Left ventricle myocardium superior (tissue), 1 donor: ENCODE measurements around the gene CCR1. TPM values are rescaled to one million over a fixed set of nuclear protein-coding genes. Genes with fewer than 3 reads are reported as not detected.
A peak's percentile ranks its signal among the peaks of the same experiment; 100 is the strongest.

ENCODE experiments used
- ATAC-seq: fragments of 200-7000 bp; cut with Tn5 transposase; one replicate; pipeline ENCODE4 v1.9.1; 2020; ENCODE audit warnings: mild to moderate bottlenecking, moderate library complexity
- DNase-seq: peaks from one replicate; pipeline ENCODE4 v3.0.0-alpha.2; 2020
- intact Hi-C: fragments of 100-400 bp; cut with micrococcal nuclease; formaldehyde crosslinking; loops from one replicate; pipeline ENCODE4 v1.11.0; 2022
- long read RNA-seq: library from polyadenylated mRNA; unstranded; transcript quantifications from one replicate; pipeline ENCODE4 v2.0.0, GENCODE V29; 2021
- total RNA-seq: library from RNA; stranded (reverse); fragmentation: NEBNext Ultra II Directional; extraction: Animal tissue kit (Norgen Biotek cat#: 25700); gene quantifications from one replicate; pipeline ENCODE4 v1.2.1, GENCODE V29; 2021
- donor health status: DM: no; HTN: yes; CAD: no; lungs with severe emphysema.

Gene CCR1
- total RNA-seq = 2.4 TPM
- long read RNA-seq, partial matches to known transcripts = 0 of 1 reads
- long read RNA-seq, other reads (novel, unspliced or antisense) = 0 of 1 reads

DNA sequence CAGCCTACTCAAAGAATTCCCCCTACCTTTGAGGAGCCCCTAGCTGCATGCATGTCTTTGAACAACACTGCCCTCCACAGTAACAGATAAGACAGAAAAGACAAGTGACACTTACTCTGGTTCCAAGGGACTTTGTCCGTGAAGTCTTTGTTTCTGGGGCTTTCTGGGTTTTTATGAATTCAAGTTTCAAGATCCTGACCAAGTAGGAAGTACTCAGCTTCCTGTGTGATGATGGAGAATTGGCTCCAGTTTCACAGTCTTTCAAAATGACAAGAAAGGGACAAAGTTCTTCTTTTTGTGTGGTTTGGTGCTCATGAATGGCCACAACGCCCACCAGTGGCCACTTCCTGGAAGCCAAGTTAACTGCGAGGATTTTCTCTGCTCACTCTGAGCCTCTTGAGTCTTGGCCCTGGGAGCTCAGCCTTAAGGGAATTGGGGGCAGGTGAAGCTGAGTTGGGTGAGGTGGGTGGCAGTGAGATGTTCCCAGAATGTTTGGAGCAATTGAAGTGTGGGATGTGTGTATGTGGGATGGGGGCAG is at the start of gene CCR1:
Gene CCR1 (minus strand): TSS at position 147 of the 538 bp plus-strand sequence. CDS start 4,000 bp downstream, outside the sequence.
- ATAC-seq (peak; percentile 61), DNase-seq (peak; percentile 70)
- intact Hi-C loops = no loop called here

DNA sequence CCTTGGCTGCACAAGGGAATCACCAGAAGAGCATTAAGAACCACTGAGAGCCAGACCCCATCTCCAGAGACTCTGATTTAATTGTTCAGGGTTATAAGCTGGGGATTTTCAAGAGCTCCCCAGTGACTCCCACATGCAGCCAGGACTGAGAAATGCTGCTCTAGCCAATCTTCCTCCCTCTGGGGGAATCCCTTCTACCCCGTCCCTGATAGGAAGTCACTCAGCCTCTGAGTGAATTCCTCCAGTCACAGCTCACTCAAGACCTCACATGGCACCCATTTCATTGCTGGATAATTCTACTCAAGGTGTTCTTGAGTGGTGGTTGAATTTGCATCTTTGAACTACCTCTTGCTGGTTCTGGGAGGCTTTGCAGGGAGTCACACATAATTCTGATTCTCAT is 44.9 kb upstream of the CCR1 start:
- intact Hi-C loops = no loop called here
- DNase-seq = no peak
- ATAC-seq = no peak

DNA sequence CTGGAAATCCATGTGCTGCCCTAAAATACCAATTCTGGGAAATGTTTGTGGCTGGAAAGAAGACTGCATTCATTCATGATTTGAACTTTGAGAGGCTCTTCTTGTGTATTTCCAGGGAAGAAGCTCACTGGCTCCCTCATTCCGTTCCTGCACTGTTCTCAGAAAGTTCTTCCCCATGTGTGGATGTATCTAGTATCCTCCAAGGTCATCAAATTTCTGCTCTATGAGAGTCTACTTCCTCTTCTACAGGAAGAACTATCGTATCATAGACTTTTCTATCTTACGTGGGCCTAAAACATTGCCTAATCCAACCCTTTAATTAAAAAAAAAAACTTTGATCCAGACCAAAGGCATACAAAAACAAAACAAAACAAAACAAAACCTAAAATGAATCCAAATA is 37.0 kb upstream of the CCR1 start:
- DNase-seq (no peak), ATAC-seq (no peak)
- intact Hi-C loops = no loop called here

DNA sequence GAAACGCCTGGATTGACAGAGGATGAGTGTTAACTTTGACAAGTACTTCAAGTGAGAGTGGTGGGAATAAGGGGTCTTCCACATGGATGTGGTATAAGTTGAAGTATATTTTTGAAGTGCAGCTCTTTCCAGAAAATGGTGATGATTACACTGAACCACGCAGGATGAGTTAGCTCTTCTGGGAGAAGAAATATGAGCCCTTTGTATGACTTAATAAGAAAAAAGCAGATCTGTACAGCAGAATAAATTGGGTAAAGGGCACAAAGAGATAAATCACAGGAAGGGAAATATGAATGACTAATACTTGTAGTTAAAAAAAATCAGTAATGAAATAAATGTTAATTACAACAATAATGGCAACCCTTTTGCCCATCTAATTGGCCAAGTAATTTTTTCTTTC is 35.4 kb upstream of the CCR1 start:
- intact Hi-C loops = no loop called here
- DNase-seq = no peak
- ATAC-seq = no peak

DNA sequence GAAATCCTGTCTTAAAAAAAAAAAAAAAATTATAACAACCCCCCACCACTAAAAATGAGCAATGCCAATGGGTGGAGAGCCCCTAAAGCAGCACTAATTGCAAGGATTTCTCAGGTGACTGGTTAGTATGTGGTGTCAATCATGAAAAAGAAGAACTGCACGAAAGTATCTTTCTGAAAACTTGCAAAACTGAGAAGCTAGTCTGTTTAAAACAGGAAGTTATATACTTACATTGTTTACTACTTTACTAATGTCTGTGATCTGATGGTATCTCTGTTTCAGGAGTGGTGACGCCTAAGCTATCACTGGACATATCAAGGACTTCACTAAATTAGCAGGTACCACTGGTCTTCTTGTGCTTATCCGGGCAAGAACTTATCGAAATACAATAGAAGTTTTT is 34.0 kb upstream of the CCR1 start, which contains the start of gene CCR3:
Gene CCR3 (plus strand): TSS at position 341 of the 400 bp plus-strand sequence. CDS start 22,699 bp downstream, outside the sequence.
- no peak for ATAC-seq
- intact Hi-C loops = no loop called here
- DNase-seq = no peak

DNA sequence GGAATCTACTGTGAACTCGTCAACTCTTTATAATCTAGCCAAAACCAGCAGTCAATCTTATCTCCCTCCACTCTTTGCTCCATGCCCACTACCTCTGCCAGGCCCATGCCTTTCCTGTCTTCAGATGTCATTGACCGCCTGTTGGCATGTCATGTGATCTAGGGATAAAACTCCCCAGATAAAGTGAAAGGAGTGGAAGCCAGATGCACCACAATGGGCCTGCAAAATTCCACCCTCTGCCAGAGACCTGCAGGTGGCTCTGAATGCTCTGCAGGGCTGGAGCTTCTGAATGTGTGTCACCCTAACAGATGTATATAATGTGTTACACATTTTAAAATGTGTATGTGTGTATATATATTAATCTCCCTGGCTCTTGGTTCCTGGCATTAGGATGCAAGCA is 31.8 kb upstream of the CCR1 start:
- intact Hi-C loops = no loop called here
- DNase-seq (no peak), ATAC-seq (no peak)

DNA sequence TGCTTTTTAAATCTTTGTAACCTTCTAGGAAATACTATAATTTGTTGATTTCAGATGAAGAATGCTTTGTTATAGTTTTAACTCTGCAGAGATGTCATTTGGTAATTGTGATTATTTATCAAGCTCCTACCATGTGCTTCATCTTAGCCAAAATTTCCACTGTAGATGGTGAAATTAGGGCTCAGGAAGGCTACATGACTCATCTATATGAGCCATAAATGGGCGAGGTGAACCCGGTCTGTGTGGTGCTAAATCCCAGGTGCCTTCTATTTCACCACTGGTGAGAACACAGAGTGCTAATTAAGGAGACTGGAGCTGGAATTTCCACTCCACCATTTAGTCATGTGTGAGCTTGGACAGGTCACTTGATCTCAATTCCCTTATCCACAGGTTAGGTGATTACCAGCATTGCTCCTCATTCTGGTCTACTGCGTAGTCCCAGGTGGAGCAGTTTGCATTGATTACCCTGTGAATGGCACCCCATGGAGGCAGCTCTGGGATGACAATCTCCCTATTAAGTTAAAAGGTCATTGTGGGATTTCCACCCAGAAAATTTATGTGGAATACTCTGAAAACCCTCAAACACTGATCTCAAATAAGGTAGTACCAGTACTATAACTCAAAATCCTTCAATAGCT is 31.3 kb upstream of the CCR1 start:
- ATAC-seq = no peak

DNA sequence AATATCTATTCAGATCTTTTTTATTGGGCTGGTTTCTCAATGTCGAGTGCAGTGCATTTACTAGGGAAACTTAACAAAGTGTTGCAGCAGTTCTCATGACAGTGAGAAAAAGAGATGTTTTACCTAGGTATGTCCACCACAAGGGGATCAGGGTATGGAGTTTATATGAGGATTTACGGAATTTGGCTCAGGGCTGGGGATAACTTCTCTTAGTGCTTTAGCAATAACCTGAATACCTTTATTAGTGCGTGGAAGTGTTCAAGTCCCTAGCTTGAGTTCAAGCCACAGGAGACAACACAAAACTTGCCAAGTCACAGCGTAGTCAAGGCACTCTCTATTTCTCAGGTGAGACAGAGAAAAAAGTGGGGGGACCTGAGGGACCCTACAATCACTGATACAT is 30.3 kb upstream of the CCR1 start:
- no peak for DNase-seq
- intact Hi-C loops = no loop called here
- no peak for ATAC-seq

More for the DNA sequence above, 31.3 kb upstream of the CCR1 start:
- intact Hi-C loops = no loop called here
- DNase-seq = no peak

DNA sequence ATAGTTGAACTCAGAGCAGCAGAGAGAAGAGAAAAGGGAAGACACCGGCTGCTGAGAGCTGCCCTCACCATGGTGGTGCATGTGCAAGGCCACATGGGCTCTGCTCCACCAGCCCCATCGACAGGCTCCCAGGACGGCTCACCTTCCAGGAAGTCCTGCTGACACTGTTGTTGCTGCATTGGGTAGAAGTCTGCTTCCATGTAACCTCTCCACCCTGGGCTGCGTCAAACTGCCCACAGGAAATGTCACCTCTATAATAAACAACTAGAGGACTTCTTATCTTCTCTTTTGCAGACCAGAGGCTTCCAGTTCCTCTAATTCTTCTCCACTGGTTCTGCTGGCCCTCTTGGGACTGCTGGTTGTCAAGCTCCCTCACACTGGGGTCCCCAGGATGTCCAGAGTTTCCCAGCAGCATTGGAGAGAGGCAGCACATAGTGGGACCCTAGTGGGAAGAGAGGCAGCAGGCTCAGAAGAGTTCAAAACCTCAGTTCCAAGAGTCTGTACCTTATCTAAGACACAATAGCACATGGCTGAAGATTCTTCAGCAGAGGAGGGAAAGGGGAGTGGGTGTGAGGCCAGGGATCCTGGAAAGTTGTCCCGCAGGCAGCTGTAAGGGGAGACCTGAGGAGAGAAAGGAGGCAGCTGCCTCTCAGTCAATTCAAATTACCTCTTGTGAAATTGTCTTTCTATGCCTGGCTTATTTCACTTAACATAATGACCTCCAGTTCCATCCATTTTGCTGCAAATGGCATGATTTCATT is 28.4 kb upstream of the CCR1 start:
- DNase-seq = no peak
- ATAC-seq = no peak
- intact Hi-C loops = no loop called here

DNA sequence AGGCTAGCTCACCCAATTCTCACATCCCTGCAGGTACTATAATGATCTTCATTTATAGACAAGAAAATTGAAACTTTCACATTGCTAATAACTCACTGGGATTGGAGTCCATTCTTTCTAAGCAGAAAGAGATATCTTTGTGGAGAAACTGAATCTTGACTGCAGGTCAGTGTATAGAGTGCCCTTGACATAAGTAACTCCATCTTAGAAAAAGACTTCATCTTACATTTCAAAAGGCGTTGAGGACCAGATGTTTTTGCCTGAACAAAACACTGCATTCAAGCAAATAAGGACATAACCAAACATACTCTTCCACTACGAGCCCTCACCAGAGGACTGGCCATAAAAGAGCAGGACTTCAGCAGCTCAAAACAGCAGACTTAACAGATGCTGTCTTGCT is 27.3 kb upstream of the CCR1 start:
- intact Hi-C loops = no loop called here
- DNase-seq = no peak
- no peak for ATAC-seq

DNA sequence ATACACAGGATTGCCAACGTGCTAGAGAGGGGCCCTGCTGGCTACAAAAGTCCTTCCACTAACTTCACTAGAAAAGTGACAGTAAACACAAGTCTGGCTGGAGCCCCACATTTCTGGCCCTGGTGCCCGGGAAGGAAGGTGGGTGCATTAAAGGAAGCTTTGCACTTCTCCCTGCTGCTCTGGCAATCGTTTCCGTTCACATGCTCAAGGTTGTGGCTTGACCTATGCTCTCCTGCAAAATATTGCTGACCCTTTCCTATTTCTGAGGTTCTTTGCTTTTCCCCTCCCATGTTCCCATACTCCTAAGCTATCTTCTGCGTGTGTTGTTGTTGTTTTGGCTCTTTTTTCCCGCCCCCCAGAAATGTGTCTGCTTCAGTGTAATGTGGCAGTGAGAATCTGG is 25.1 kb upstream of the CCR1 start:
- ATAC-seq (no peak), DNase-seq (no peak)
- intact Hi-C loops = no loop called here

DNA sequence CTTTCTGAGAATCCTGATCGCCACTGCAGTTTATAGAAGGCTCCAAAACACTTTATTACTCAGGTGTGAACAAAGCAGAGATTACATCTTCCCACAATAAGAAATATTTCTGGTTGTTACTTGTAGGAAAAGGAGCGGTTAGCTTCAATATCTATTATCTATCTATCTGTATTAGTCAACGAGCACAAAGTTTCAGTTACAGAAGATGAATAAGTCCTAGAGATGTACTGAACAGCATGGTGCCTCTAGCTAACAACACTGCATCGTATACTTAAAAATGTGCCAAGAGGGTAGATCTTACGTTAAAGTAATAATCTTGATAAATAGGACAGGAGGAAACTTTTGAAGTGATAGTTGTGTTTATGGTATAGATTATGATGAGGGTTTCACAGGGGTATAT is 23.2 kb upstream of the CCR1 start:
- no peak for ATAC-seq
- intact Hi-C loops = no loop called here
- no peak for DNase-seq

DNA sequence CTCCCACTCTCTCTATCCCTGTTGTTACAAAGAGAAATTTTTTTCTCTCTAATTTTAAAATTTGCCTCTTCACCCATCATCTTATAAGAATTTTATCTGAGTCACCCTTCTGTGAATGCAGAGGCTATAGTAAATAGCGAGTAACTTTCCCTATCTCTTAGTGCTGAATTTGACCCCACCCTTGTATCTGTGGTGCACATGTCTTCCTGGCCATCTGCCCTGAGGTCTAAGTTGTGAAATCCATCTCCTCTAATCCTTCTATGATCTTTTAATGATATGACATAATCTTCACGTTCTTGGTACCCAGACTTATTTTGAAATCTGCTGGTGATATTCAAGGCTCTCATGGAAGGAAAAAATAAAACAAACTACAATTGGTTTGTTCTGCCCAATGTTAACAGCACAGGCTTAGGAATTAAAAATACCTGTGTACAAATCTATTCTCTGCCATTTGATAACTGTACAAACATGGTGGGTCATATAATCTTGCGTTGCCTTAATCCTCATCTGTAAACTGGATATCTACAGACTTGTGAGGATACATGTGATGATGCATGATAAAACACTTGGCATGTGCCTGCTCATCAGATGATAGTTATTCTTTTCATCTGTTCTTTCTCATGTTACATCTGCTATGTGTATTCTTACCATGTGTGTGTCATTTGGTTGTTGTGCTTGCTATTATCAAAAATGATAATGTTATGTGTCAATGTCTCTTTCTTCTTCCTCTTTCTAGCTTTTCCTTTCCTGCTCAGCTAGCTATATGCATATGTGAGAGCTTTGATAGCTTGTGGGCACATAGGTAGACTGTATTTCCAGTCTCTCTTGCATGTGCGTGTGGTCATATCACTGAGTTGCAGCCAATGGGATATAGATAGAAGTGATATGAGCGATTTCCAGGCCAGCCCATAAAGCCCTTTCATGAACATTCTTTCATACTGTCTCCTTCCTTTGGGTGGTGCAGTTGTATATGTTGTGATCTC is 20.4 kb upstream of the CCR1 start:
- intact Hi-C loops = no loop called here
- no peak for DNase-seq
- no peak for ATAC-seq

DNA sequence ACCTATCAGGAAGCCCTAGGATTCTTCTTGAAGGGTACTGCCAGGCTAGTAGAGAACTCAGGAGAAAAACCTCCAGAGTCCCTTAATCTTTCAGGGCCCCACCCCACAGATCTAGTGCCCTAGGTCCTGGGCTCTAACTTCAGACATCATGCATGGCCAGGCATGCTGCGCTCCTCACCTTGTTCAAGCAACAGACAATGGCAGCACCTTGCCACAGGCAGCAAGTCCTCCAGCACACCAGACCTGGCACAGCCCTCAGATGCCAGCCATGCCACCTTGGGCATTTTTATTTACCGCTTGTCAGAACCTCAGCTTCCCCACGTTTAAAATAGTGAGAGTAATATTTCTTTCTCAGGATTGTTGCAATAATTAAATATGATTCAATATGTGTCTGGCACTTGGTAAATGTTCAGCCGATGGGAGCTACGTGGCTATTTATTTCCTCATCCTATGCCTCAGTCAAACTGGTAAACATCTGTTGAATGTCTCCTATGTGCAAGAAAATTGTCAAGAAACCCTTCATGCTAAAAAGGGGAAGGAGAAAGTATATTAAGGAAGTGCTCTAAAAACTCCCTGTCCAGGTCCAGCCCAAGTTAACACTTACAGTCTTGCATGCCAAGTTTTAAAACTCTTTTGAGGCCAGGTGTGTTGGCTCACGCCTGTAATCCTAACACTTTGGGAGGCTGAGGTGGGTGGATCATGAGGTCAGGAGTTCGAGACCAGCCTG is 14.5 kb upstream of the CCR1 start:
- intact Hi-C loops = no loop called here
- ATAC-seq (peak; percentile 58), DNase-seq (no peak)

DNA sequence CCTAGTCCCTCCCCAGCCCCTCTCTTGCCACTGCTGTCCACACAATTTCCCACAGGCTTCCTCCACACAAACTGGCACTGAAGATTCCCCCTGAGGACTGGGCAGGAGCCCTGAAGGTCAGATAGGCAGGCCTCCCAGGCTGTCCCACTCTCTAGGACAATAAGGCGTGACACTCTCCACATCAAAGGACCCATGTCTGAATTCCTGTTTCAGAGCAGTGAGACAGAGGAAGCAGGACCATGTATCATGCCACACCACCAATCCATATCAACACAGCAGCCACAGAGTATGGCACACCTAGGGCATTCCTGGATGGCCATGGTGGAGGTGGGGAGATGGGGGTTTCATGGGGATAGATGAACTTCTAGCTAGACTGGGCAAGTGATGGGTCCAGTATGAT is 13.8 kb upstream of the CCR1 start:
- intact Hi-C loops = no loop called here
- no peak for DNase-seq
- ATAC-seq = no peak

DNA sequence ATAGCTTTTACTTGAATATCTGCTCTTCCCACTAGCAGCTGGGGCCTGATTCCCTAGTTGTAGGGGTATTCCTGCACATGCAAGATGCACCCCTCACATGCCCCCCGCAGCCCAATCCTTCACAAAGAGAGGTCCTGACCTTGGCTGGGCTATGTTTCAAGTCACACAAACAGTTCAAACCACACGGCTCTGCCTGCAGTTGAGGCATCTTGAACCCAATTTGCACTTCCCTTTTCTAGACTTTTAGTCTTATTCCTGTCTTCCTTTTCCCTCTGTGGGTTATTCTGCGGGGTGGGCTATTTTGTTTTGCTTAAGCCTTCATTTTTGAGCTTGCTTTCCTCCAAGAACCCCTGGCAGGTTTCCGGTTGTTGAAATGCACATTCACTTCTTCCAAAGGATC is 13.3 kb upstream of the CCR1 start:
- intact Hi-C loops = no loop called here
- DNase-seq (no peak), ATAC-seq (no peak)

DNA sequence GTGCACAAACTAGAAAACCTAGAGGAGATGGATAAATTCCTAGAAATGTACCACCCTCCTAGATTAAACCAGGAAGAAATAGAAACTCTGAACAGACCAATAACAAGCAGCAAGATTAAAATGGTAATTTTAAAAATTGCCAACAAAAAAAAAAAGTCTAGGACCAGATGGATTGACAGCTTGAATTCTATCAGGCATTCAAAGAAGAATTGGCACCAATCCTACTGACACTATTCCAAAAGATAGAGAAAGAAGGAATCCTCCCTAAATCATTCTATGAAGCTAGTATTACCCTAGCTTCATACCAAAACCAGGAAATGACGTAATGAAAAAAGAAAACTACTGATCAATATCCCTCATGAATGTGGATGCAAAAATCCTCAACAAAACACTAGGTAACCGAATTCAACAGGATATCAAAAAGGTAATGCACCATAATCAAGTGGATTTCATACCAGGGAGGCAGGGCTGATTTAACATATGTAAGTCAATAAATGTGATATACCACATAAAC is 10.1 kb upstream of the CCR1 start:
- DNase-seq = no peak
- intact Hi-C loops = no loop called here
- no peak for ATAC-seq

DNA sequence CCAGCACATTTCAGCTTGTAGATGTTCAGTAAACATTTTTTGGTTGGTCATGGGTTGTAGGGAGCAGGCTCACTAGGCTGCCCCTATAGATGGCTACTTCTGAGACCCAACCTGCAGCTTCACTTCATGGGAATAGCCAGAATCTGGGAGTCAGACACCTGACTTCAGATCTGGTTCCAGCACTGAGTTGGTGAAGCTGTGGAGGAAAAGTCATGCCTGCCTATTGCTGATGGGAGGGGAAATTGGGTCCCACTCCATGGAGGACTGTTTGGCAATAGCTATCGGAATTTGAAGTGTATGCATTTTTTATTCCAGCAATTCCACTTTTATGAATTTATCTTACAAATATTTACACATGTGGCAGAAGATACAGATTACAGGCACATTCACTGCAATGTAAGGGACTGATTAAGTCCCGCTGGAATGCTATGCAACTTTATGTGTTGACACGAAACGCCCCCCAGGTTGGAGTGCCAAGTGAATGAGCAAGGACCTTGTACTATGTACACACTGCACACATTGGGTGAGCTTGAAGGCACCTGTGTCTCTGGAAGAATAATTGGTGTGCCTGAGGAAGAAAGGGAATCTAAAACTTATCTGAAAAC is 7.8 kb upstream of the CCR1 start:
- DNase-seq = no peak
- no peak for ATAC-seq
- intact Hi-C loops = no loop called here
